Uterus (tissue), 4 donors: ENCODE results near the gene COBLL1. TPM values are rescaled to one million over a fixed set of nuclear protein-coding genes. Genes with fewer than 3 reads are reported as not detected.

ENCODE experiments used
- DNase-seq, 2 donors: peaks; one replicate each; pipeline ENCODE4 v3.0.0-alpha.2; 2019 to 2020
- H3K27ac ChIP-seq, 2 donors: fragments of 200-600 bp; sonication (generic); 1 replicate in 1 of 2; 2 replicates in 1 of 2; pipeline ENCODE4 v1.5.1; 2016 to 2018
- H3K27me3 ChIP-seq, 2 donors: fragments of 200-600 bp; sonication (generic); one replicate each; pipeline ENCODE4 v1.5.1; 2018 to 2019; ENCODE audit warnings: control low read depth in 1 of 2
- H3K36me3 ChIP-seq, 2 donors: fragments of 200-600 bp; sonication (generic); one replicate each; pipeline ENCODE4 v1.5.1; 2019; ENCODE audit warnings: control low read depth in 1 of 2
- H3K4me1 ChIP-seq, 2 donors: fragments of 200-600 bp; sonication (generic); one replicate each; pipeline ENCODE4 v1.5.1; 2018 to 2019; ENCODE audit warnings: control low read depth in 1 of 2
- H3K4me3 ChIP-seq, 2 donors: fragments of 200-600 bp; sonication (generic); 1 replicate in 1 of 2; 2 replicates in 1 of 2; pipeline ENCODE4 v1.5.1; 2018 to 2019; ENCODE audit warnings: mild to moderate bottlenecking in 1 of 2
- H3K9me3 ChIP-seq, 2 donors: fragments of 200-600 bp; sonication (generic); one replicate each; pipeline ENCODE4 v1.5.1; 2019; ENCODE audit warnings: control low read depth in 1 of 2
- POLR2A ChIP-seq, 2 donors: fragments of 450-650 bp; IDR thresholded peaks; one replicate each; pipeline ENCODE4 v1.6.1; 2016; ENCODE audit warnings: antibody characterized with exemption in 2 of 2, mild to moderate bottlenecking in 1 of 2, moderate library complexity in 1 of 2
- intact Hi-C: fragments of 100-400 bp; cut with DNase I; formaldehyde crosslinking; loops from one replicate; pipeline ENCODE4 v1.15.1; 2023; ENCODE audit warnings: low total_unique reads
- total RNA-seq, 4 donors: library from RNA; depleted of rRNA in 3 of 4; stranded (reverse); fragments of >200 nt in 3 of 4; gene quantifications; one replicate each; pipeline versions ENCODE4 v1.1.0 to v1.2.4, GENCODE V29; 2014 to 2023
- TF ChIP-seq, protein P1 (sequence below), 4 experiments: fragments of 200-600 bp in 2 of 4; fragments of 450-650 bp in 2 of 4; sonication (generic) in 2 of 4; IDR thresholded peaks; one replicate each; pipeline ENCODE4 v1.5.1; 2016 to 2019; ENCODE audit warnings: antibody characterized with exemption in 4 of 4, mild to moderate bottlenecking in 2 of 4, moderate library complexity in 1 of 4
- donor health status: DM: yes; HTN: yes; CAD: no.

COBLL1 gene
- total RNA-seq, 4 donors from 2014 or later: 4.1 to 32.6 (median 17.9) TPM

DNA sequence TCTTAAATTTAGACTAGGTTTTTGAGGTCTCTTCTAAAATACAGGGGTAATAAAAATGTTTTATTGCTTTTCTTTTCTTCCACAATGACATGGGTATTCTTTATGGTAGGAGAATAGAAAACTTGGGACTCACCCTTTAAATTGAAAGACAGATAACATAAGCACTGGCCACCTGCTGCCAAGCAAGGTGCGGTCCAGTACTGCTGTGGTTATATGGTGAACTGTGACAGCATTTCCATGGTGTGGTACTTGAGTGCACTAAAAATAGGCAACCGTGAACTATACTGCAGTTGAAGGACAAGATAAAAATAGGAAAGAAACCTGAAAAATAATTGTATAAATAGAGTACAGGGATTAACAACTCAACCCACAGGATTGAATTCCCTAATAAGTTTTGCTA, 165.9 kb downstream of the COBLL1 start:
- intact Hi-C loops: no loop called here

DNA sequence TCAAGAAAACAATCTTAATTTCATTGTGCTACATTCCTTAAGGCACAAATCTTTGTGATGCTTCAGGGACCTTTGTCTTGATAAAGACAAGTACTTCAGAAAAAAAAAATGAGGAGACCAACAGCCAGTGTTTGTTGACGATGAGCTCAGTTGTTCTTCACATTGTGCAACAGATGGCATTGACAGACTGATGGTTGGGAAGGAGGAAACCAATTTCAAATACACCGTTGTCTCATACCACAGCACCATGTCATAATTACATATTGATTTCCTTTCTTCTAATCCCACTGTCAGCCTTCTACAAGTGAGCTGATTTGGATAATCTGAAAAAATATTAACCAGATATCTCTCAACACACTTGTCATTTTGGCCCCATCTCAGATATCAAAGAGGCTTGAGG, 166.6 kb downstream of the COBLL1 start:
- H3K36me3 ChIP-seq: no peaks in the 10 kb centered on the region
- DNase-seq: no peak
- H3K9me3 ChIP-seq: no peaks in the 10 kb centered on the region
- intact Hi-C loops: no loop called here
- H3K4me3 ChIP-seq: no peak overlapping the region
- no peak for TF ChIP-seq POLR2A (IDR thresholded peaks at IDR 0.05)
- TF ChIP-seq, protein P1, sequence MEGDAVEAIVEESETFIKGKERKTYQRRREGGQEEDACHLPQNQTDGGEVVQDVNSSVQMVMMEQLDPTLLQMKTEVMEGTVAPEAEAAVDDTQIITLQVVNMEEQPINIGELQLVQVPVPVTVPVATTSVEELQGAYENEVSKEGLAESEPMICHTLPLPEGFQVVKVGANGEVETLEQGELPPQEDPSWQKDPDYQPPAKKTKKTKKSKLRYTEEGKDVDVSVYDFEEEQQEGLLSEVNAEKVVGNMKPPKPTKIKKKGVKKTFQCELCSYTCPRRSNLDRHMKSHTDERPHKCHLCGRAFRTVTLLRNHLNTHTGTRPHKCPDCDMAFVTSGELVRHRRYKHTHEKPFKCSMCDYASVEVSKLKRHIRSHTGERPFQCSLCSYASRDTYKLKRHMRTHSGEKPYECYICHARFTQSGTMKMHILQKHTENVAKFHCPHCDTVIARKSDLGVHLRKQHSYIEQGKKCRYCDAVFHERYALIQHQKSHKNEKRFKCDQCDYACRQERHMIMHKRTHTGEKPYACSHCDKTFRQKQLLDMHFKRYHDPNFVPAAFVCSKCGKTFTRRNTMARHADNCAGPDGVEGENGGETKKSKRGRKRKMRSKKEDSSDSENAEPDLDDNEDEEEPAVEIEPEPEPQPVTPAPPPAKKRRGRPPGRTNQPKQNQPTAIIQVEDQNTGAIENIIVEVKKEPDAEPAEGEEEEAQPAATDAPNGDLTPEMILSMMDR (IDR thresholded peaks at IDR 0.05): no peak
- H3K27me3 ChIP-seq: no peaks in the 10 kb centered on the region
- no peak overlapping the region for H3K27ac ChIP-seq
- H3K4me1 ChIP-seq: no peaks in the 10 kb centered on the region

More for the DNA sequence above, 165.9 kb downstream of the COBLL1 start:
- Histone ChIP-seq H3K4me1 (no peaks in the 10 kb centered on the region), H3K9me3 (no peaks in the 10 kb centered on the region), H3K36me3 (no peaks in the 10 kb centered on the region), H3K27ac (no peak overlapping the region), H3K4me3 (no peak overlapping the region), H3K27me3 (no peaks in the 10 kb centered on the region)
- TF ChIP-seq, protein P1 (IDR thresholded peaks at IDR 0.05): no peak
- no peak for TF ChIP-seq POLR2A (IDR thresholded peaks at IDR 0.05)
- no peak for DNase-seq

DNA sequence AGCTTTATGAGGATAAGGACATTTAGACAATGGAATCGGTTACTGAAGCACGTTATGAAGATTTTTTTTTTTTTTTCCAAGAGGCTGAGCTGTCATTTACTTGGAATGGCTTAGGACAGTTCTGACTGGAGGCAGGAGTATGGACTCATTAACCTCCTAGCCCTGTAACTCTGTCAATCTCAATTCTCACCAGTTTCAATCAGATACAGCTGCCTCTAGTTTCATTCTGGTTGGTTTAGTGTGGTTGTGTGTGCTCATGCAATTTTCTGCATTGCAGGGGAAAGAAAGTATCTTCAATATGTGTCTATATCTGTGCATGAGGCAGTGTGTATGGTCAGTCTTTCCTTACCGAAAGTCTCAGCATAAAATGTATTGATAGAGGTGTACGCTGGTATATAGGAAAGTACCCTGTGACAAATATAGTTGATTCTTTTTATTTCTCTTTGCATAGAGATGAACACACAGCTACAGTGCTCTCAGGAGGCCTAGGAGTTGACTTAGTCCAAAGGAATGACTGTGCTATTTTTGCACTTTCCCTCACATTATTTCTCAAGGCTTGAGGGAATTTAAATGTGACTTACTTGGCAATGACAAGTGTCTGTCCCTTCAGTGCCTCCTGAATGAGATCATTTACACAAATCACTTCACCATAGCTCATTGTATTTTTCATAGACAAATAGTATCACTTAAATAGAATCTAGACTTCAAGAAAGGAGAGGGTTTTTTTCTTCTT, 169.8 kb downstream of the COBLL1 start:
- Histone ChIP-seq H3K27me3 (no peaks in the 10 kb centered on the region), H3K36me3 (no peaks in the 10 kb centered on the region), H3K4me1 (no peaks in the 10 kb centered on the region), H3K27ac (no peak overlapping the region), H3K4me3 (no peak overlapping the region), H3K9me3 (no peaks in the 10 kb centered on the region)
- intact Hi-C loops: no loop called here
- DNase-seq: no peak
- no peak for TF ChIP-seq POLR2A (IDR thresholded peaks at IDR 0.05)
- TF ChIP-seq, protein P1 (IDR thresholded peaks at IDR 0.05): no peak

DNA sequence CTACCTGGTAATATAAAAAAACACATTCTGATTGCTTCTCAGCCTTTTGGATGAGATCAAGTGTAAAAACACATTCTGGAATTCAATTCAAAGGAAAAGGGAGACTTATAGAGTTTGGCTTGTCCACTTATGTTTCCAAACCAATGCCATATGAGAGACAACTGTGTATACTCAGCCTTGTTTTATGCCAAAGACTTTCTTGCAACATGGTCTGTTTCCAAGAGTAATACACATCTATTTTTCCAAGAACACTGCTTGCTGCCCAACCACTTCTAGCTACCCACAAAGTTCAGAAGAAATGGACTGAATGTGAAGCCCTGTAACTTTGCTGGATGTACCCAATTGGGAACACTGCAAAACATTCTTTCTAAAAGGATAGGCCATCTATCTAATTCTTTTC, 172.3 kb downstream of the COBLL1 start:
- no peaks in the 10 kb centered on the region for H3K27me3 ChIP-seq
- DNase-seq: no peak
- intact Hi-C loops: no loop called here
- H3K4me3 ChIP-seq: no peak overlapping the region
- H3K9me3 ChIP-seq: no peaks in the 10 kb centered on the region
- TF ChIP-seq, protein P1 (IDR thresholded peaks at IDR 0.05): no peak
- TF ChIP-seq POLR2A (IDR thresholded peaks at IDR 0.05): no peak
- H3K36me3 ChIP-seq: no peaks in the 10 kb centered on the region
- no peak overlapping the region for H3K27ac ChIP-seq
- no peaks in the 10 kb centered on the region for H3K4me1 ChIP-seq

DNA sequence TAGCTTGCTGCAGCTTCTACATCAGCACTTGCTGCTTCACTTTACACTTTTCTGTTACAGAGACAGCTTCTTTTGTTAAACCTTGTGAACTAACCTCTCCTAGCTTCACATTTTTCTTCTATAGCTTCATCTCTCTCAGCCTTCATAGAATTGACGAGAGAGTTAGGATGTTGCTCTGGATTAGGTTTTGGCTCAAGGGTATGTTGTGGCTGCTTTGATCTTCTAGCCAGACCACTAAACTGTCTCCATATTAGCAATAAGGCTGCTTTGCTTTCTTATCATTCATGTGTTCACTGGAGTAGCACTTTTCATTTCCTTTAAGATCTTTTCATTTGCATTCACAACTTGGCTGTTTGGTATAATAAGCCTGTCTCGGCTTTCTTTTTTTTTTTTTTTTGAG, 174.1 kb downstream of the COBLL1 start:
- Histone ChIP-seq H3K9me3 (no peaks in the 10 kb centered on the region), H3K4me3 (no peak overlapping the region), H3K4me1 (no peaks in the 10 kb centered on the region), H3K27ac (no peak overlapping the region), H3K36me3 (no peaks in the 10 kb centered on the region), H3K27me3 (no peaks in the 10 kb centered on the region)
- no peak for TF ChIP-seq POLR2A (IDR thresholded peaks at IDR 0.05)
- TF ChIP-seq, protein P1 (IDR thresholded peaks at IDR 0.05): no peak
- intact Hi-C loops: no loop called here
- DNase-seq: no peak
